ENCODE measurements around the gene KRTAP19-3. TPM values are rescaled to one million over a fixed set of nuclear protein-coding genes. Genes with fewer than 3 reads are reported as not detected.

The KRTAP19-3 gene
- total RNA-seq, 1 donor from 2014 or later = not detected

- Histone ChIP-seq H3K9me3 (no peaks in the 10 kb centered on the region), H3K4me1 (no peaks in the 10 kb centered on the region), H3K36me3 (no peaks in the 10 kb centered on the region), H3K27me3 (no peaks in the 10 kb centered on the region), H3K27ac (no peak within 1 kb of the TSS), H3K4me3 (no peak within 1 kb of the TSS)
- DNase-seq (ENCODE audit: low spot score in 2 of 2) = no peak
- intact Hi-C loops (cut with DNase I) = no loop called here
- no peak for TF ChIP-seq CTCF (IDR thresholded peaks at IDR 0.05)
These were observed 4.5 kb downstream of the KRTAP19-3 start, which contains the start of gene KRTAP19-2 for GRCh38 chr21:30487336-30487735. TSS of gene KRTAP19-2 (minus strand) at chr21:30487436. CDS start at chr21:30487348, 88 bp downstream.

GRCh38 chr21:30486180-30486579 is 5.6 kb downstream of the KRTAP19-3 start:
- Histone ChIP-seq H3K9me3 (no peaks in the 10 kb centered on the region), H3K4me1 (no peaks in the 10 kb centered on the region), H3K27ac (no peak overlapping the region), H3K4me3 (no peak overlapping the region), H3K27me3 (no peaks in the 10 kb centered on the region), H3K36me3 (no peaks in the 10 kb centered on the region)
- intact Hi-C loops (cut with DNase I) = no loop called here
- DNase-seq (ENCODE audit: low spot score in 2 of 2) = no peak
- TF ChIP-seq CTCF (IDR thresholded peaks at IDR 0.05) = no peak

GRCh38 chr21:30482130-30482529 is 9.7 kb downstream of the KRTAP19-3 start:
- Histone ChIP-seq H3K4me1 (no peaks in the 10 kb centered on the region), H3K36me3 (no peaks in the 10 kb centered on the region), H3K27ac (no peak overlapping the region), H3K4me3 (no peak overlapping the region), H3K9me3 (no peaks in the 10 kb centered on the region), H3K27me3 (no peaks in the 10 kb centered on the region)
- no peak for TF ChIP-seq CTCF (IDR thresholded peaks at IDR 0.05)
- DNase-seq (ENCODE audit: low spot score in 2 of 2) = no peak
- intact Hi-C loops (cut with DNase I) = no loop called here

- intact Hi-C loops (cut with DNase I) = no loop called here
- Histone ChIP-seq H3K36me3 (no peaks in the 10 kb centered on the region), H3K27ac (no peak within 1 kb of the TSS), H3K9me3 (no peaks in the 10 kb centered on the region), H3K4me1 (no peaks in the 10 kb centered on the region), H3K4me3 (no peak within 1 kb of the TSS), H3K27me3 (no peaks in the 10 kb centered on the region)
- DNase-seq (ENCODE audit: low spot score in 2 of 2) = no peak
- no peak for TF ChIP-seq CTCF (IDR thresholded peaks at IDR 0.05)
These were observed 11.7 kb downstream of the KRTAP19-3 start, which contains the start of gene KRTAP19-1 for GRCh38 chr21:30480145-30480544. TSS of gene KRTAP19-1 (minus strand) at chr21:30480367. CDS start at chr21:30480317, 50 bp downstream.

GRCh38 chr21:30479259-30479658 is 12.6 kb downstream of the KRTAP19-3 start:
- Histone ChIP-seq H3K9me3 (no peaks in the 10 kb centered on the region), H3K4me3 (no peak overlapping the region), H3K4me1 (no peaks in the 10 kb centered on the region), H3K27me3 (no peaks in the 10 kb centered on the region), H3K27ac (no peak overlapping the region), H3K36me3 (no peaks in the 10 kb centered on the region)
- DNase-seq (ENCODE audit: low spot score in 2 of 2) = no peak
- intact Hi-C loops (cut with DNase I) = no loop called here
- no peak for TF ChIP-seq CTCF (IDR thresholded peaks at IDR 0.05)

GRCh38 chr21:30478004-30478403 is 13.8 kb downstream of the KRTAP19-3 start:
- TF ChIP-seq CTCF (IDR thresholded peaks at IDR 0.05) = no peak
- Histone ChIP-seq H3K36me3 (no peaks in the 10 kb centered on the region), H3K4me1 (no peaks in the 10 kb centered on the region), H3K27ac (no peak overlapping the region), H3K9me3 (no peaks in the 10 kb centered on the region), H3K27me3 (no peaks in the 10 kb centered on the region), H3K4me3 (no peak overlapping the region)
- intact Hi-C loops (cut with DNase I) = no loop called here
- no peak for DNase-seq (ENCODE audit: low spot score in 2 of 2)
